NCI-H2029 (cell line): ENCODE measurements around the gene HNRNPL.

Experiments
- DNase-seq: peaks from one replicate; lab custom pipeline; 2025; lab: John Stamatoyannopoulos, UW

Gene HNRNPL

DNA sequence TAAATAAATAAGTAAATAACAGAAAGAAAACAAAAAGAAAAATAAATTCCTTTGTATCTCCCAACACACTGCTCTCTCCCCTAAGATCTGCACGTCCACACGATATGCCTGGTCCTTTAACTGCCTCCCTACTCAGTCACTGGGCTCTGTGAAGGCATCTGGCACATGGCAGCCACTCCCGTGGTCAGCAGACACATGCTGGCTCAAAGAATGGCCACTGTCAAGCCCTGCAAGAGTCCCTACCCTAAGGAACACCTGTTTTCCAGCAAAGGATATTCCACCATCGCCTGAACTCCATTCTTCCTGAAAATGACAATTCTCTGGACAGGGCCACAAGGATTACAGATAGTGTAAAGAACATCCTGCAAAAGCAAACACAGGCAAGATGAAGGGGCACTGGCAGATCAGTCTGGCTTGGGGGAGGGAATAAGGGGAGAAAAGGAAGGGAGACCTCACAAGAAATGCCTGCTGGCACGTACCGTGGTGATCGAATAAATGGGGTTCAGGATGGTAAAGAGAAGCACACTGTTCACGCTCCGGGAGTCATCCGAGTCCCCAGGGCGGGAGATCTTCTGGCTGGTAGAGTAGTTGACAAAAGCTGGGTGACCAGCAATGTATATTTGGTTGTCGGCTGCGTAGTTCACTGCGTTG, 4.3 kb downstream of the HNRNPL start:
- DNase-seq, result no peak

DNA sequence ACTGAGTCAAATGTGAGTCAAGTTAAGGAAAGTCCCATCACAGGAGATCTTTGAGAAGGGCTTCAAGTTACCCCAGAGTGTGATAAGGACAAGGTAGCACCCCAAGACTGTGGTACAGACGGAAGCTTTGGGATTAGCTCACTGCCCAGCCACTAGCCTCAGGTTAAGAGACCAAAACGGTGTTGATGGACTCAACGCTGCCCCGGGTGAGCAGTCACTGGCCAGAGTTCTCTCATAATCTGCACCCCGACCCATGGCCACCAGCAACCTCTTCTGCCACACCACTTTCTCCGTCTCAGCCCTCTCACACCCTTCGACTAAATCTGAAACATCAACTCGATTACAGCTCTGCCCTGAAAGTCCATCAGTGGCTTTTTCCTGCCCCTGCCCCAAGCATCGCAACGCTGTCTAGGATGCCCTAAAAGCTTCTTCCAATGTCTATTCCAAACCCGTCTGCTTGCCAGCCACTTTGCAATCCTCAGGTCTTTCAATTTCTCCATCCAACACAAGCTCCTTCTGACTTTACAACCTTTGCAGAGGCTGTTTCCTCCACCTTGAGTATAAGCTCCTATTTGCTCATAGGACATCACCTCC, 5.6 kb downstream of the HNRNPL start:
- no peak for DNase-seq

DNA sequence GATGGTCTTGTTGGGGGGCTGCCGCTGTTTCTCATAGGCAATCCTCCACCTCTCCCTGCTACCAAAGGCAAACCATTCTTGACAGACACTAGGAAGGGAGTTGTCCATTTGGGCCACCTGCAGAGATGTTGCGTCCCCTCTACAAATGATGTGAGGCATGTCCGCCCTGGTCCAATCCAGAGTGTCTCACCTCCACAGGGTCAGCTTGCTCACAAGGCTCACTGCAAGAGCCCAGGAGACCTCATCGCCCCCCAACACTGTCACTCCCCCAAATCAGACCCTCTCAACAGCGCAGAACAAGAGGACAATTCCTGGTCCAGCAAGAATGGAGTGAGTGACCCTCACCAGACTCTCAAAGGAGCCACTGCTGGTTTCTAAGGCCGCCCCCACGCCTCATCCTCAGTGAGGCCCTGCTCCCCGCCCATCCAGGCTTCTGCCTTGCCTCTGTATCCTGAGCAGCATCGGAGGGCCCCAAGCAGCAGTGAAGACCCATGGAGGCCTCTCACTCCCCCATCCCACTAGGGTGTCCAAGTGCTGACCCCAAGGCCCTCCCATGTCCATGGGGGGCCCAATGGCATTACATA, 6.5 kb downstream of the HNRNPL start:
- no peak for DNase-seq

DNA sequence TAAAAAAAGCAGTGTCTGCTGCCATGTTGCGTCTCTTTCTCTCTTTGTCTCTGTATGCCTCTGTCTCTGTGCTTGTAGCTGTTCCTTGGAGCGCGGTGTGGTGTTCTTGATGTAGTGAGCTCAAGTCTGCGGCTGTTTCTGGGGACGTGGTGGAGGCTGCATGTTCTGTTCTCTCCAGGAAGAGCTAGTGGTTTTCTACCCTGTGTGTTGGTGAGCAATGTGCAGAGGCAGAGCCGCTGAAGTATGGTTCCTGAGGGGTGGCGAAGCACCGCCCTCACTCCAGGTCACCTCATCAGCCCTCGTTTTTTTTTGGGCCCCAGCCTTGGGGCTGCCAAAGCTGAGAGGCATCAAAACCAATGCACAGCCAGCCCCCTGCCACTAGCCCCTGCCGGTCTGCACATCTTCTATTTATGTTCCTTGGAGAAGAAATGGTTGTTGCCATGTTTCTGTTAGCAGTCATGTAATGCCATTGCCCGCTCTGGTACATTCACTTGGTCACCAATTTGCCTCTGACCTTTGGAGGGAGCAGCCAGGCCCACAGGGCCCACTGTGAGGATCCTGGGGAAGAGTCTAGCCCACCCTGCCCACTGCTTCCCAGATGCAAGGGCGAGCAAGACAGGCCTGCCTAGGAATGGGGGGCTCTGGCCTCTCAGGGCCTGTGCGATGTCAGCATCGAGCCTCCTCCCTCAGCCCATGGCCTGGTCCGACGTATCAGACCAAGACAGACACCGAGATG, 7.2 kb downstream of the HNRNPL start:
- no peak for DNase-seq

DNA sequence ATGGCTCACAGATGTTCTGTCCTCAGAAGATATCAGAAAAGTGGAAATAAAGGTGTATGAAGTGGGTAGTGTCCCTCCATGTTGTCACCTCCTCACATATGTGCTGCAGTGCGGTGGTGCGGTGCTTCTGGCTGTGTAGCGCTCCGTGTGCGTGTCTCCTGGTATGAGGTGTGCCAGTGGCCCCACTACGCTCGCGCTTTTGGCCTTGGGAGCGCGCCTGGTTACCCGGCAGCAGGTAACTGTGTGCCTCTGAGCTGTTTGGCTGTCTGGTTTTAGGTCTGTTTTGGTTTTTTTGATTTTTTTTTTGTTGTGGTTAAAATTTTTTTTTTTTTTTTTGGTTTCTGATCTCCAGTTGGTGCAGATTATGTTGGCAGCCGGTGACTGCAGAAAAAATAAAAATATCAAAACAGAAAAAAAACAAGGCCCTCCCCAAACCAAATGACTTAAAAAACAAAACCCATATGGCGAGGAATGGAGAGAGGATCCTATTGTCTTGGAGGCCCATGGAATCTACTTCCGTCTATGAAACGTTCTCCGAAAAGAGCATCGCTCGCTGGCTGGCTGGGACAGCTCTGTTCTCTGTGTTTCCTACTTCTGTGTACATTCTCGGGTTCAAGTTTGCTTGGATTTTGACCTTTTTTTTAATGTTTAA, 7.9 kb downstream of the HNRNPL start:
- no peak for DNase-seq

DNA sequence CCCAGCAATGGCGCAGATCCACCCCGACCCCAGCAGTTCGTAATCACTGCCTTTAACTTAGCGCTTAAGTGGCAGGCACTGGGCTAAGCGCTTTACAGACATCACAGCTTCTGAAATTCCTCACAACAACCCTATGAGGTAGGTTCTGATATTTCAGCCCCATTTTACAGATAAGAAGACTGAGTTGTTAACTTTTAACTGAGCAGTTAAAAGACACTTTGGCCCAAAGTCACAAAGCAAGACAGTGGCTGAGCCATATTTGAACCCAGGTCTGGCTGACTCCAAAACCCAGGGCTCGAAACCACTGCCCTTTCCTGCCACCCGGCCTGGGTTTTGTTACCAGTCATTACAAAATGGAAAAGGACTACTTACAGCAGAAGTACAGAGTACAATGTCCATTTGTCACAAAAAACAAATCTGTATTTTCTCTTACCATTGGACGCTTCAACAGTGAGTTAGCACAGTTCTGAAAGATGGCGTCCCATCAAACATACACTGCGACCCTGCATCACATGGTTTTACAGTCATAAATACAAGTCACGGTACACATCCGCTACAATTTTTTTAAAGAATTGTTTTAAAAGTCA, 8.5 kb downstream of the HNRNPL start:
- DNase-seq, result no peak

DNA sequence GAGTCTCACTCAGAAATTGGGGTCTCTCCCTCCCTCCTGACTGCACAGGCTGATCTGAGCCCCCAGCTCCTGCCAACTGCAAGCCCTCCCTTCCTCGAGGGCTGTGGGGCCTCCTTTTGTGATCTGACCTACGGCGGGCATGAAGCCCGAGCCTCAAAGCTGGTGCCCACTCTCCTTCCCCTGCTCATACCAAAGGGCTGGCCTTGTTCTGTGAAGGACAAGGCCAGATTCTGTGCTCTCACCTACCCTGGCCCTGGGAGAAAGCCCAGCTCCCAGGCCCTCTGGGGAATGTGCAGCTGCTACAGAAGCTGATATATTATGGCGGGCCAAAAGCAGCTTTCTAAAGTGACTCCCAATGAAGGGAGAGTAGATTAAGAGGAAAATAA, 9.2 kb downstream of the HNRNPL start:
- DNase-seq, result no peak

DNA sequence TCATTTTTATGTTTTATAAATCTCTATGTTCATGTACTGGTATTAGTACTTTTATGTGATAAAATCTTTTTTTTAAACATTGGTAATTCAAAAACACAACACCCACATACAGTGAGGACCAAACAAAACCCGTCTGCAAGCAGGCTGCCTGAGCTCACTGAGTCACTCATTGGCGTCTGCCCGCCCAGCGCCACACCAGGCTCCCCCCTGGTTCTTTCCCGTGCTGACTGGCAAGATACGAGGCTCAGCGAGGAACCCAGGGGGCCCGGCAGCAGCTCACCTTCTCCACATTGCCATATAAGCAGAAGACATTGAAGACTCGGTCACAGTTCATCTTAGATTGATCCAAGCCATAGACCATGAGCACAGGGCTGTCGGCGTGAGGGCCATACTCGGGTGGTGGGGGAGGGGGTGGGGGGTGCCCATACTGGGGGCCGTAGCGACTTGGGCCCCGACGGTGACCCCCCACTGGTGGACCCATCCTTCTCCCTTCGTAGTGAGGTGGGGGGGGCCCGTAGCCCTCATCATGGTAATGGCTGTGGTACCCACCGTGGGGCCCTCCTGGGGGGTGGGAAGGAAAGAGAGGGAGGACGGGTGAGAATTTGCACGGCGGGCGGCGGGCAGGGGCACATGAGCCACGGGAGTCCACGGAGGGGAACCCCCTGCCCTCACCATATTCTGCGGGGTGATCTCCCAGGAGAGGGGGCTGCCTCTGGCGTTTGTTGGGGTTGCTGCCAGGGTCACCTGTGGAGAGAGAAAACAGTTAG, 9.8 kb downstream of the HNRNPL start:
- no peak for DNase-seq

DNA sequence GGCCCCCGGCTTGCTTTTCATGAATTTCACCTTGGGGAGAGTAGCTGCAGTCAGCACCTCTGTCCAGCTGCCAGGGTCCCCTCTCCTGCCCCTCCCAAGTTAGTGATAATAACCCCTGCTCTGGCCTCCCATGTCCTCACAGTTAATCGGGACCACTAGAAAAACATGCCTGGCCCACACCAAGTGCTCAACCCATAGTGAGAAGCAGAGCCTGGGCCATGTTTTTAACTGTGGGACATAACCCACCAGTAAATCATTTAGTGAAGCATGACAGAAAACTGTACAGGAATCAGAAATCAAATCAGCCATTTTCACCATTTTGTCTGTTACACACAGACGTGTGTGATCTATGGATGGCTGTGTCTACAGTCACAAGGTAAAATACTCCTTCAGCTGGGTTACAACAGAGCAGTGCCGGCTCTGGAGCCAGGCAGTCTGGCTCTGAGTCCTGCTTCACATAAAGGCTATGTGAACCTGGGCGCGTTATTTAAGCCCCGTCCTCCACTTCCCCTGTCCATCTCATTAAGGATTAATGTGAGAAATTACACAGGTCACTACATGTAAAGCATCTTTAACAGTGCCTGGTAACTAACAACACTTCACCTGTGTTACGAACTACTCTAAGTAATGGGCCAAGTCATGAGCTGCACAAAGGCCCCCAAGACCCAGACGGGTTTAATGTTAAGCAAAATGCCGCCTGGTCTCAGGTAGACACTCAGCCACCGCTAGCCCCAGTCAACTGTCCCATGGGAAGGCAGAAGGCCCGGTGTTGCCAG, 10.6 kb downstream of the HNRNPL start:
- no peak for DNase-seq

DNA sequence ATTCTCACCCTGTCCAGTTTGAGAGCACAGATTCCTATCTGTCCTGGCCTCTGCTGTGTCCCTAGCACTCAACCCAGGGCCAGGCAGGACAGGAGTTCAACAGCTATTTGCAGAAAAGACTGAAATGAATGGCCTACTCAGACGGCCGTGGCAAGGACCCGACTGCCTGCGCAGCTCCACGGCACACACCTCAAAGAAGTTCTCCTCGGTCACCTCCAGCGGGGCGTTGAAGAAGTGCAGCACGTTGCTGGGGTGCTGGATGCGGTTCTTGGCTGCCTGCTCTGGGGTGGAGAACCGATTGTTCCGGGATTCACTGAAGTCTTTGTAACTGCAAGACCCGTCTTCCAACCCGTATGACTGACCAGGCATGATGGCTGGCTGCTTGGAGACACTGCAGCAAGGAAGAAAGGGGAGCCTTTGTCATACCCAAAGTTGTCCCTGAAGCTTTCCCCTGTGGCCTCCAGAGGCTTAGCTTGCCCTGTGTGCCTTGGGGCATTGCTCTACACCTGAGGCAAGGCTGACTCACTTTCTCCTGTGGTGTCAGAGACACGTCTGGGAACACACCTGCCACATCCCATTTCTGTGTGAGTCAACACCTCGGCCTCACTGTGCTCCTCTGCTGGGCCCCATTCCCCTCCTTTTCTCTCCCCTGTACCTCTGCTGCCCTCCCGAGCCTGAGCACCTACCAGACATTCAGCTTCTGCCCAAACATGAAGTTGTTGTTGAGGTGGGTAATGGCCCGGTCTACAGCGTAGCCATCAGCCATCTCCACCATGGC, 11.4 kb downstream of the HNRNPL start:
- no peak for DNase-seq

DNA sequence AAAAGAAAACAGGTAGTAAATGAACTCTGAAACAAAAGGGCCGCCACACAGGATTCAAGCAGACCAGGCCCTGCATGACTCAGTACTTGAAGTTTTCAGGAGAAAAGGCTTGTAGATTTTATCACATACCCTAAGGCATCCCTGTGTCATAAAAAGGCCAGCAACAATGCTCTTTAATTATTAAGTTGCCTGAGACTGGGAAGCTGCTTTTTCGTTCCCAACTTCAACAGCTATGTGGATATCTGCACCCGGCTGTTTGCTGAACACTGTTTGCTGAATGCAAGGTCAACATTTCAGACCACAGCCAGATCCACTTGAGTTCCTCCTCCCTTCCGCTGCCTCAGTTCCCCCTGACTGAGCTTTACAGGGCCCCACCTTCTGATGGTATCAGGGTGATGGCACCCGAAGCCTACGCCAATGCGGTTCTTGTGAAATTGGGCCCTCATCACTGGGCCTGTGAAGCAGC, 12.1 kb downstream of the HNRNPL start:
- DNase-seq, result no peak

DNA sequence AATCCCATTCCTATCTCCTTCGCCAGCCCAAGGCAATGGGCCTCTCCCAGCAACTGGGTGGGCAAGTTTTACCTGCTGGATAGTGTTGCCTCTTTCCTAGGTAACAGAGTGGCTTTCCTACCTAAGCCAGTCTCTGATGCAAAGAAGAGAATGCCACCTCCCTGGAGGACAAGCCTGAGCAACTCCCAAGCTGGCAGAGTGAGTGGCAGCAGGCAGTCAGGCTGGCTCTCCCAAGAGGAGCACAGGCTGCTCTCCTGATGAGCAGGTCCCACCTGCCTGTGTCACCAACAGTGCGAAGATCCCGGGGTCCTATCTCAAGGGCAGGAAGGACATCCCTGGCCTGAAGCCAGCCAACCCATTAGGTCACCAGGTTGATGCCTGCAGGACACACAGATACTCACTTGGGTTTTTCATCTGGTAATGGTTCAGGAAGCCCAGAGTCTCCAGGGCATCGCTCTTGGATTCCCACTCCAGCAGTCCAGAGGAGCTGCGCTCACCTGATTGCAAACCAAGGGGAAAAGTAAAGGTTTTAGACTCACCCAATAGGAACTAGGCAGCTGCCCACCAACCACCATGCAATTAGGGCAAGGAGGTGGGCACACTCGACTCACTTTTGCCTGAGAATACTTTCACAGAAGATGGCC, 12.7 kb downstream of the HNRNPL start:
- DNase-seq, result no peak

DNA sequence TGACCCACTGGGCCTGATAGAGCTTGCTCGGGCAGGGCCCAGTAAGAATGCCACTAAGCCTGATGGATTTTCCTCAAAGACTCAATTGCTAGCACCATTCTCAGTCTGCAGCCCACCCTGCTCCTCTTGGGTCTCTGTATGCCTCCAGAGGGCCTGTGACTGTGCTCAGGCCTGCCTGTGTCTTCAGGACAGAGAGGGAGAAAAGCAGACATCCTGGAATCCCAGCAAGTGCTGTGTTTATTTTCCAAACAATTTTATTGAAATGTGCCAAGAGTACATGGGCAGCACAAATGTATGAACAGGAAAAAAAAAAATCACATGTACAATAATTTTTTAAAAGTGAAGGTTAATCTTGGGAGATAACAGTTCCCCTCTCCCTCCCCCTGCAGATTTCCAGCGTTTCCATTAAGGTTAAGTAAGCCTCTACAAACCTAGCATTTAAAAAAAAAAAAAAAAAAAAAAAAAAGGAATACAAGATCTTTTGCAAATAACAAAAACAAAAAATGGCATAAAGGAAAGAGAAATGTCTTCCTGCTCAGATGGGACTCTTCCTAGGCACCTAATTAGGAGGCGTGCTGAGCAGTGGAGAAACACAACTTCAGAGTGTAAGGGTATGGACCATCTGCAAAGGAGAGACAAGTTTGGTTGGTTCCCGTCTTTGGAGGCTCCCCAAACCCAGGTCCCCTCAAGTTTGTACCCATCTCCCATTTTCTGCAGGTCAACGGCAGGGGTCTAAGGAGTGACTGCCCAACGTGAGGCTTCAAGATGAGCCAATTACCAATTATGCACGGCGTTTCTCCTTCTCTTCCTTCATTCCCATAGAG, 13.4 kb downstream of the HNRNPL start:
- no peak for DNase-seq

DNA sequence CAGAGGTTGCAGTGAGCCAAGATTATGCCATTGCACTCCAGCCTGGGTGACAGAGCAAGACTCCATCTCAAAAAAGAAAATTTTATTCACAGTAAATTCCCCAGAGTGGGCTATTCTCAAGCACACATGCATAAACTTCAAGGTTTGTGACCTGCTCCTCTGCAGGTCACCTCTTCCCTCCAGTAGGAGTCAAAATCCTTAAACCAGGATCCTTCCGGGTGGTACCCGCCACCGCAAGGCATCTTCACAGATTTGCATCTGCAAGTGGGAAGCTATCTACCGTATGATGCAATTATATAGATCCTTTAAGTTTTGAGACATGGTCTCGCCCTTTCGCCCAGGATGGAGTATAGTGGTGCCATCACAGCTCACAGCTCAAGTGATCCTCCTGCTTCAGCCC, 15.2 kb downstream of the HNRNPL start:
- DNase-seq, result no peak

DNA sequence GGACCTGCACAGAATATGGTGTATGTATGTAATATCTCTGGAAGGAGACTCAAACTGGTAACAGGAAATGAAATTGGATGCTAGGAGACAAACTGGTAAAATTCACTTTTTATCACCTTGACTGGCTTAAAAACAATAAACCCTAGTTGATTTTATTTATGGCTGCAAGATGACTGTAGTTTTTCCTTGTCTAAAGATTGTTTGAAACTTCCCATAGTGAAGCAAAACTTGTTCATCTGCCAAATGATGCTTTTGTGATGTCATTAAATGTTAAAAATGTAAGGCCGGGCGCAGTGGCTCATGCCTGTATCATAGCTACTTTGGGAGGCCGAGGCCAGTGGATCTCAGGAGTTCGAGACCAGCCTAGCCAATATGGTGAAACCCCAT, 15.7 kb downstream of the HNRNPL start:
- DNase-seq, result no peak

DNA sequence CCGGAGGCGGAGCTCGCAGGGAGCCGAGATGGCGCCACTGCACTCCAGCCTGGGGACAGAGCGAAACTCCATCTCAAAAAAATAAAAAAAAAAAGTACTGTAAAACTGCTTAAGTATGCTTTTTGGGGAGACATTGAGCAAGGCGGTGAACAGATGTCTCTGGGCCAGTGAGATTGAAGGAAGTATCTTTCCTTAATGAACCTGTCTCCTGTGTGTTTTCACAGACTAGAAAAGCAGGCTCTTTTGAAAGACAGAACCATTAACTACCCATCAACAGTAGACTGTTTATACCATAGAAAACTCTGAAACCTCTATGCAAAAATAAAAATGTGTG, 16.7 kb downstream of the HNRNPL start:
- DNase-seq, result no peak

DNA sequence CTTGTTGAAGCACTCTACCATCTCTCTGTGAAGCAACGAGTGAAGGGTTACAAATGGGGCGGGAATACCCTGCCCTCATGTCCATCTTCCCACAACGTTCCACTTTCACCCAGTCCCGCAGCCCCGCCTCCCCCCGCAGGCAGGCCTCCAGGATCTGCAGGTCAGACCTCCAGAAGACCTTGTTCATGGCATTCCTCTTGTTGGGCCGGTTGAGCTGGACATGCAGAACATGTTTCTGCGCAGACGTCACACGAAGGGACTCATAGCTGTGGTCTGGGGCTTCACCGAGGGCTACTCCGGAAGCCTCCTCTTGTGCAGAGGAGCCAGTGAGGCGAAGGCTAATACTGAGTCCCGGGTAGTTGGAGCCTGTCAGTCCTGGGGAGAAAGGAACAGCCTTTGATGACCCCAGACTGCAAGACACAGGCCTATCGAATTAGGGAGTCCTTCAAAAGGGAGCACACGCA, 18.6 kb downstream of the HNRNPL start:
- DNase-seq, result peak; percentile 55

DNA sequence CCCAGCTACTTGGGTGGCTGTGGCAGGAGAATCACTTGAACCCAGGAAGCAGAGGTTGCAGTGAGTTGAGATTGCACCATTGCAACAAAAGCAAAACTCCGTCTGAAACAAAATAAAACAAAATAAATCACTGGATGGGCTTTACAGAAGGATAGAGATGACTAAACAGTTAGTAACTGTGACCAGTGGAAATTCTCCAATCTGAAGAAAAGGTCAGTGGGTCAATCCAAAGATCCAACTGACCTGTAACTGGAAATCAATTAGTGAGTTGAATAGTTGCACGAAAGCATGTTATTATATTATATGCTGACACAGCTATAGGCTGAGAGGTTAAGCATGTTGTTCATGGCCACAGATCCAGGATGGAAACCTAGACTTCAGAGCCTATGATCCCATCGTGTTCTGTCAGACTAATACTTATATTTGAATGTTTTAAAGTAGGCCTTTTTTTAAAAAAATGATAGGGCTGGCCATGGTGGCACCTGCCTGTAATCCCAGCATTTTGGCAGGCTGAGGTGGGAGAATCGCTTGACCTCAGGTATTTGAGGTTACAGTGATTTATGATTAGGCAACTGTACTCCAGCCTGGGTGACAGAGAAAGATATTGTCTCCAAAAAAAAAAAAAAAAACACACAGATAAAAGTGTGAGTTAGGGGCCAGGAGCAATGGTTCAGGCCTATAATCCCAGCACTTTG, 19.6 kb downstream of the HNRNPL start:
- no peak for DNase-seq
